GM12878 (cell line): ENCODE data around the gene SLC25A41. TPM values are rescaled to one million over a fixed set of nuclear protein-coding genes. Genes with fewer than 3 reads are reported as not detected.

ENCODE experiments used
- ATF2 ChIP-seq: IDR thresholded peaks from 2 replicates; pipeline ENCODE4 v1.6.1; 2012; ENCODE audit warnings: low read length, inconsistent platforms
- DPF2 ChIP-seq: fragments of 450-650 bp; IDR thresholded peaks from 2 replicates; pipeline ENCODE4 v1.6.1; 2017; ENCODE audit warnings: mild to moderate bottlenecking
- ETV6 ChIP-seq, 2 experiments: fragments of 450-650 bp in 1 of 2; IDR thresholded peaks in 1 of 2; conservative IDR thresholded peaks in 1 of 2; 2 replicates each; pipeline ENCODE4 v1.6.1; 2014; ENCODE audit warnings: antibody characterized with exemption in 1 of 2, borderline replicate concordance in 1 of 2, low read depth in 1 of 2, mild to moderate bottlenecking in 1 of 2, moderate library complexity in 1 of 2
- FOS ChIP-seq: IDR thresholded peaks from 3 replicates; pipeline ENCODE4 v1.6.1; 2011; ENCODE audit warnings: borderline replicate concordance; ENCODE audit not compliant: insufficient read length; ENCODE audit errors: extremely low read depth
- JUNB ChIP-seq: IDR thresholded peaks from 2 replicates; pipeline ENCODE4 v1.6.1; 2016; ENCODE audit warnings: antibody characterized with exemption, mild to moderate bottlenecking
- KAT2A ChIP-seq: conservative IDR thresholded peaks from 2 replicates; pipeline ENCODE4 v1.6.1; 2011; ENCODE audit warnings: low read depth, low read length; ENCODE audit not compliant: control insufficient read depth
- MTA3 ChIP-seq: IDR thresholded peaks from 2 replicates; pipeline ENCODE4 v1.6.1; 2012; ENCODE audit warnings: low read length, inconsistent platforms, borderline replicate concordance
- PAX8 ChIP-seq: fragments of 450-650 bp; IDR thresholded peaks from 2 replicates; pipeline ENCODE4 v1.6.1; 2017; ENCODE audit warnings: mild to moderate bottlenecking, moderate library complexity
- PKNOX1 ChIP-seq: fragments of 450-650 bp; IDR thresholded peaks from 2 replicates; pipeline ENCODE4 v1.6.1; 2016; ENCODE audit warnings: mild to moderate bottlenecking
- POLR2A ChIP-seq: IDR thresholded peaks from 2 replicates; pipeline ENCODE4 v1.6.1; 2011; ENCODE audit warnings: low read depth, mild to moderate bottlenecking, low read length
- PRDM15 ChIP-seq: fragments of 450-650 bp; formaldehyde crosslinking; IDR thresholded peaks from 2 replicates; pipeline ENCODE4 v1.4.0; 2020; ENCODE audit warnings: mild to moderate bottlenecking, moderate library complexity
- RAD21 ChIP-seq: IDR thresholded peaks from 2 replicates; pipeline ENCODE4 v1.6.1; 2011; ENCODE audit warnings: mild to moderate bottlenecking, low read depth, low read length, moderate library complexity; ENCODE audit not compliant: insufficient read depth
- RBBP5 ChIP-seq: fragments of 200-600 bp; sonication (generic); conservative IDR thresholded peaks from 2 replicates; pipeline ENCODE4 v1.6.1; 2016
- RELA ChIP-seq: fragments of 450-650 bp; IDR thresholded peaks from 2 replicates; pipeline ENCODE4 v1.8.0; 2014; ENCODE audit warnings: borderline replicate concordance; ENCODE audit not compliant: partially characterized antibody
- SREBF1 ChIP-seq: IDR thresholded peaks from 2 replicates; pipeline ENCODE4 v1.6.1; 2012; ENCODE audit warnings: mild to moderate bottlenecking, low read length
- SRF ChIP-seq, 2 experiments: IDR thresholded peaks; 2 replicates each; pipeline ENCODE4 v1.6.1; 2011; ENCODE audit warnings: low read depth in 2 of 2, low read length in 2 of 2, mild to moderate bottlenecking in 1 of 2, moderate library complexity in 1 of 2
- TCF7 ChIP-seq: IDR thresholded peaks from 2 replicates; pipeline ENCODE4 v1.6.1; 2014; ENCODE audit warnings: antibody characterized with exemption, borderline replicate concordance
- WRNIP1 ChIP-seq: IDR thresholded peaks from 2 replicates; pipeline ENCODE4 v1.6.1; 2011; ENCODE audit warnings: low read depth, low read length, improper control_type of control experiment, borderline replicate concordance
- ZNF687 ChIP-seq: fragments of 450-650 bp; IDR thresholded peaks from 2 replicates; pipeline ENCODE4 v1.6.1; 2017; ENCODE audit warnings: mild to moderate bottlenecking, moderate library complexity
- polyA plus RNA-seq, 11 experiments: library from polyadenylated mRNA; depleted of rRNA in 4 of 11; unstranded in 6 of 11; stranded (reverse) in 5 of 11; fragments of >200 nt; fragmentation: Nextera tagmentation in 4 of 11; fragmentation: Illumina TruSeq in 1 of 11; extraction: Ambion mirVana in 4 of 11; extraction: Trizol in 1 of 11; gene quantifications; 1 replicate in 1 of 11; 2 replicates in 10 of 11; pipeline versions ENCODE4 v1.2.1 to v1.2.3, GENCODE V29; 2011 to 2016; ENCODE audit warnings: inconsistent platforms in 2 of 11, missing spikeins in 2 of 11, low read depth in 1 of 11
- total RNA-seq, 4 experiments: library from RNA; depleted of rRNA in 3 of 4; stranded (reverse); fragments of >200 nt in 3 of 4; fragmentation: Illumina TruSeq in 1 of 4; extraction: Trizol in 1 of 4; gene quantifications; 2 replicates each; pipeline versions ENCODE4 v1.2.1 to v1.2.3, GENCODE V29; 2013 to 2021

Gene SLC25A41
- total and polyA plus RNA-seq, 10 of the 15 experiments (the other 5 are each of a cell fraction or from before 2014, with no cell fraction given): 0.23 to 1.2 (median 0.43) TPM; not detected in 2

GRCh38 chr19:6459262-6460098 is 25.9 kb upstream of the SLC25A41 start, which contains the start of gene SLC25A23 (continued):
- no peak for TF ChIP-seq PRDM15 (CRISPR knock-in tag)
- TF ChIP-seq ATF2: no peak
- TF ChIP-seq MTA3: no peak
- peak; percentile 62 for TF ChIP-seq POLR2A
- no peak for TF ChIP-seq PKNOX1
- no peak for TF ChIP-seq JUNB
- TF ChIP-seq RBBP5: no peak
- no peak for TF ChIP-seq RAD21
- TF ChIP-seq FOS: no peak
- no peak for TF ChIP-seq SREBF1
- no peak for TF ChIP-seq SRF (IDR thresholded peaks at IDR 0.05; ENCODE audit: low read depth in 2 of 2, low read length in 2 of 2)
- no peak for TF ChIP-seq KAT2A
- no peak for TF ChIP-seq TCF7
- no peak for TF ChIP-seq RELA
- TF ChIP-seq ZNF687: 0 out of 2 replicates have a peak, but pooled peaks have one; percentile 39
- TF ChIP-seq PAX8: no peak
- no peak for TF ChIP-seq WRNIP1
- TF ChIP-seq DPF2: 0 out of 2 replicates have a peak, but pooled peaks have one; percentile 26
- TF ChIP-seq ETV6 (conservative IDR thresholded peaks at IDR 0.05 in 1 of 2, IDR thresholded peaks at IDR 0.05 in 1 of 2; ENCODE audit: borderline replicate concordance in 1 of 2, low read depth in 1 of 2): no peak
